Superior temporal gyrus (tissue), 1 donor: ENCODE results near the gene TP53TG3D.
"Not testable (repeated sequence)": the region's sequence is repeated elsewhere in the genome, so short reads cannot be mapped to it uniquely, and the experiment has no call there.

ENCODE experiments used
- DNase-seq: peaks from one replicate; pipeline ENCODE4 v3.0.0-alpha.2; 2016; ENCODE audit errors: extremely low spot score

TP53TG3D gene

GRCh38 chr16:32252986-32253385 is at the start of gene TP53TG3D:
Gene TP53TG3D (plus strand): TSS chr16:32253286. CDS start chr16:32253354, 68 bp downstream.
- not testable (repeated sequence) for DNase-seq

GRCh38 chr16:32253507-32253906 is 421 bp downstream of the TP53TG3D start:
- DNase-seq: not testable (repeated sequence)

GRCh38 chr16:32261526-32261925 is 8.4 kb downstream of the TP53TG3D start:
- DNase-seq: not testable (repeated sequence)

- DNase-seq: not testable (repeated sequence)
These were observed 10.5 kb downstream of the TP53TG3D start for GRCh38 chr16:32263552-32263951.

- DNase-seq: not testable (repeated sequence)
These were observed 28.8 kb downstream of the TP53TG3D start for GRCh38 chr16:32281910-32282309.

GRCh38 chr16:32283024-32283423 is 29.9 kb downstream of the TP53TG3D start:
- not testable (repeated sequence) for DNase-seq

- DNase-seq: not testable (repeated sequence)
These were observed 30.9 kb downstream of the TP53TG3D start for GRCh38 chr16:32283917-32284495.

- DNase-seq: not testable (repeated sequence)
These were observed 32.0 kb downstream of the TP53TG3D start for GRCh38 chr16:32284800-32285796.

GRCh38 chr16:32286193-32286592 is 33.1 kb downstream of the TP53TG3D start:
- not testable (repeated sequence) for DNase-seq

- not testable (repeated sequence) for DNase-seq
These were observed 34.7 kb downstream of the TP53TG3D start for GRCh38 chr16:32287743-32288142.

GRCh38 chr16:32289197-32289596 is 36.1 kb downstream of the TP53TG3D start:
- not testable (repeated sequence) for DNase-seq

- DNase-seq: not testable (repeated sequence)
These were observed 49.7 kb downstream of the TP53TG3D start for GRCh38 chr16:32302776-32303175.
